HG02981 (cell line): ENCODE measurements around the gene CD68.
"Not testable (repeated sequence)": the region's sequence is repeated elsewhere in the genome, so short reads cannot be mapped to it uniquely, and the experiment has no call there.

ENCODE experiments used
- ATAC-seq: cut with Tn5 transposase; IDR thresholded peaks from one replicate; pipeline ENCODE4 v1.9.1; 2021; ENCODE audit warnings: mild to moderate bottlenecking, moderate library complexity; ENCODE audit not compliant: unreplicated experiment

Gene CD68

DNA sequence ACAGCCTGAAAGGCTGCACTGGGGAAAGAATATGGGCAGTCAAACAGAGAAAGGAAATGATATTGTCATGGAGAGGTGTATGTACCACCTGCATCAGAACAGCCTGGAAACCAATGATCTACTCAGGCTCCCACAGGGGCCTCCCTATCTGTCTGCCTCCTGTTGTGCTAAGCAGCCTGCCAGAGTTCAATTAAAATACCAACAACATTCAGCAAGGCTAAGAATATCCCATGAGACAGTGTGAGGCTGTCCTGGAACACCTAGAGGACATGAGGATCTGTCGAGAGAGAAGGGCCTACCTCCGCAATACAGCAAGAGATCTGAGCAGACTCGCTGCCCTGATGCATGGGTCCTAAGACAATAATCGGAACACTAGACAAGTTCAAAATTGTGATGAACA is 26.8 kb downstream of the CD68 start:
- no peak for ATAC-seq

DNA sequence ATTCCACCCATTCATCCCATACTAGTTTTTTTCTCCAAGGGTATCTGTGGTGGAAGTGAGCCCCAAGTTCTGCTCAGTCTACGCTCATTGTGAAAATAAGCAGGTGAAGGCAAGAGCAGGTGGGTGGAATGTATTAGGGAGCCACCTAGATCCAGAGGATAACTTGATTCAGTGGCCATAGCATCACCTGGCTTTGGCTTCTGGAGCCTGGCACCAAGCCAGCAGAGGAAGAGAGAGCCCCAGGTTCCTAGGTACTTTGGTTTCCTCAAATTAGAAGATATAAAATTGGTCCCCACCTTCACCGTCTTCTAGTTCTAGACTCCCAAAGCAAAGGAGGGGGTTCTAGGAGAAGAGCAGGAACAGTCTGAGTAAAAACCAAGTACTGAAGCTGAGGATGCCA is 31.2 kb downstream of the CD68 start:
- no peak for ATAC-seq

DNA sequence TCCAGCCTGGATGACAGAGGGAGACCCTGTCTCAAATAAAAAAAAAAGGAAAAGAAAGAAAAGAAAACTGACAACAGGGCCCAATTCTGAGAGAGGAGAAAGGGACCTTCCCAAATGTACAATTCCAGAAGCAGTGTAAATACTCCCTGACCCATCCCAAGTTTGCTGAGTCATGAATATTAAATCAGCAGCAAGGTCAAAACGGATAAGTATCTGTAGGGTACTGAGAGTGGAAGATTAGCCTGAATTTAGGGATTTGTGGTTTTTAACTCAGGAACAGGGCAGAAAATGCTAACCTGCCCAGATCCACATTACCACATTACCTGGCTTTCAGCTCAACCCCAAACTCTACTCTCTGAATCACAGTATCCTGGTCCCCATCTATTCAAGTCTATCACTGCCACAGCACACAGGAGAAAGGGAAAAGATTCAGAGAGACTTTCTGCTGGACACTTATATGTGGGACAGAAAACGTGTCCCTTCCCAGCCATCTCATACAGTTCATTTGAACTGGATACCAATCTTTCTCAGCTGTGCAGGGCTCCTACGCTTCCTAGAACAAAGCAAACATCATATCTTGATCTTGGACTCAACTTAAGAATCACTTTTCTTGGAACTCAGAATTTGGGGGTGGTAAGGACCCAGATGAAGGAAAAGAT is 32.3 kb downstream of the CD68 start:
- ATAC-seq: no peak

DNA sequence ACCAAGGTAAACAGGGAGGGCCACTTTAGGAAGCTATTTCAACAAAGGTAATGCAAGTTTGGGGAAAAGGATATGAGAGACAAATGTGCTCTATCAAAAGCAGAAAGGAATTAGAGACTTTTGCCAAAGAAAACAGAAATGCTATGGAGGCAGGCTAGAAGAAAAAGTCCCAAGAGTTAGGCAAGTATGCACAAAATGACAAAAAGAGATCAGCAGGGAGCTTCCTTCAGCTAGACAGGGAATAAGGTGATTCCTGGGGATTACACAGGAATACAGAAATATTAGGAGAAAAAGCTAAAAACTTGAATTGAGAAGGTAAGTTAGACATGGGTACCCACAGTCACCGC is 32.8 kb downstream of the CD68 start:
- no peak for ATAC-seq

DNA sequence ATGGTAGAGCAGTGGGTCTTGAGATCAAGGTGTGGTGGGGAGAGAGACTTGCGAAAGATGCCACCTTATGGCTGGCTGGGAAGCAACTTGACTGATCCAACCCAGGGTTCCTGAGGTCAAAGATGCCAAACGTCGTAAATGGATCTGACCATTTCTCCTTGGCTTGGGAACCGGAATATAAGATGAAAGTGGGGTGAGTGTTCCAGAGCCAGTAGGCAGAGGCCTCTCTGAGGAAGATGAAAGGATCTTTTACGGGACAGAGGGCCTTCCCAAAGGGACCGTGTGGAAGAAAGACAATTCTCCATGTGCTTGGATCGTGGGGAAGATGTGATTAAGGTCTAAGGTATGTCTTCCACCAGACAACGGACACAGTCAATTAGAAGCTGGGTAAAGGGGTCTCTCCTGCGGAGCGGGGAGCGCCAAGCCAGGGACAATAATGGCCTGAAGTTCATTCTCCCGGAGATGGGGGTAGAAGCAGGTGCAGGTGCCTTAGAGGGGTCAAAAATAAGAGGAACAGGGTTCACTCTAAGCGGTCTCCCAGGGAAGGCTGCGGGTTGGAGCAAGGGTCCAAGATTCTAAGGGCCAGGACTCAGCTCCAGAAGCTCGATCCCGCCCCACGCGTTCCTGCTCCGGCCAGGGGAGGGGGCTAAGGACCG is 34.5 kb downstream of the CD68 start:
- no peak for ATAC-seq

DNA sequence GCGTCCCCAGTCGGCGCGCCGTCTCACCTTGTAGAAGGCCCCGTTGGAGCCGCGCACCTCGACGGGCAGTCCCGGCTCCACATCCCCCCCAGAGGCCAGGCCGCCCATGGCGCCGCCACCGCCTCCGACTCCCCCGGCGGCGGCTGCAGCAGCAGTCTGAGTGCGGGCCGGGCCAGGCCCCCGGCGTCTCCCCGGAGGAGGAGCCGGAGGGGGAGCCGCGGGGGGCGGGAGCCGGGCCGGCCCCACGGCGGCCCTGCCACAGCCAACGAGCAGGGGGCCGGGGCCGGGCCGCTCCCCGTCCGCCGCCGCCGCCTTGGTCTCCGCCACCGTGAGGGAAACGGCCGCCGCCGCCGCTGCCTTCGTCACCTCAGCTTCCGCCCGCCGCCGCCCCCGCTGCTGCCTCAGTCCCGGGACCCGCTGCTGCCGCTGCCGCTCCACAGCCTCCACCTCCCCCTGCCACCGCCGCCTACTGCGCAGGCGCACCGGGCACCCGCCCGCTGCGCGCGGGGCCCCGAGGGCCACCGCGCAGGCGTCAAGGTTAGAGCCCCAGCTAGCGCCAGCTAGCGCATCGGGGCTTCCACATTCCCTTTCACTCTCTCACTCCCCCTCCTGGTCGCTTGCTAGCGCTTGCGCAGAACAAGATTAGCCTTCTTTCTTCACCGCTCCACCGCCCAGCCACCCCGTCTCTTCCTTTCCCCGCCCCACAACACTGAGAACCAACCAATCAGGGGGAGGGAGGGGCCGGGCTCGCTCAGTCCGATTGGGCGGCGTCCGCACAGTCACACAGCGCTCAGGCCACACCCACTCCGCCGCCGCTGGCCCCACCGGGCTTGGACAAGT is 35.2 kb downstream of the CD68 start, which contains the start of gene FXR2:
Gene FXR2, minus strand, starts transcription at position 473 of the 840 bp plus-strand sequence. Its CDS starts 365 bp downstream, at position 108.
- peak; percentile 85 for ATAC-seq

DNA sequence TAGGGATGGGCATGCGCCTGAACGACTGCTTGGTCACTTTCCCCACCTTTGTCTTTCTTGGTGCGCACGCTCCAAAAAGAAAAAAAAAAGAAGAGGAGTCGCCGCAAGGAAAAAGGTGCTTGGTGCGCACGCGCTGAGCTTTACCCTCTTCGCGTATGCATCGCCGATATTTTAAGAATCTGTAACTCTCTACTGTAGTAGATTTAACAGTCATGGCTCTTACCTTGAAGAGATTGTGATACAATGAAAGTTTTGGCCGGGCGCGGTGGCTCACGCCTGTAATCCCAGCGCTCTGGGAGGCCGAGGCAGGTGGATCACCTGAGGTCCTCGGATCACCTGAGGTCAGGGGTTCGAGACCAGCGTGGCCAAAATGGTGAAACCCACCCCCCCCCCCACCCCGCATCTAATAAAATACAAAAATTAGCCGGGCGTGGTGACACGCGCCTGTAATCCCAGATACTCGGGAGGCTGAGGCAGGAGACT is 35.9 kb downstream of the CD68 start:
- no peak for ATAC-seq

DNA sequence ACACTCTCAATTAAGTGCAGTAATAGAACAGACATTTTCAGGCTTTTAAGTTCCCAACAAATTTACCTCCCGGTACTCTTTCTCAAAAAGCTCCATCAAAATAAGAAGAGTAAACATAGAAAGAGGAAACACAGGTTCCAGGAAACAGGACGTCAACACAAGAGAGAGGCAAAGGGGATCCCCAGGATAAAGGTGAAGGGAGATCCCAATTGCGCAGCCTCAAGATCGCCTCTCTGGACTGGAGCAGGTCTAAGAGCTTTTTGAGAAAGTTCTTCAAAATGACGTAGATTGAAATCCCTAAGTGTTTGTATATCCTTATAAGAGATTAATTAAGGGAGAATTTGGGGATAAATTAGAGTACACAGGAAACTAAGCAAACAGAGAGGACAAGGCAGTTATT is 39.2 kb downstream of the CD68 start:
- ATAC-seq: no peak

DNA sequence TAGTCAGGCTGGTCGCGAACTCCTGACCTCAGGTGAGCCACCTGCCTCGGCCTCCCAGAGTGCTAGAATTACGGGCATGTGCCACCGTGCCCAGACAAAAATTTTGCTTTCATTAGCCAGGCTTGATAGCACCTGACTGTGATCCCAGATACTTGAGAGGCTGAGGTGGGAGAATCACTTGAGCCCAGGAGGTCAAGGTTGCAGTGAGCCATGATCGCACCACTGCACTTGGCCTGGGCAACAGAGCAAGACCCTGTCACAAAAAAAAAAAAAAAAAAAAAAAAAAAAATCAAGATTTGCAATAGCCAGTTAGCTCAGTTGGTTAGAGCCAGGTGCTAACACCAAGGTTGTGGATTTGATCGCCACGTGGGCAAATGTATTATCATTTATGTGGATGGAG is 41.4 kb downstream of the CD68 start:
- ATAC-seq: no peak

DNA sequence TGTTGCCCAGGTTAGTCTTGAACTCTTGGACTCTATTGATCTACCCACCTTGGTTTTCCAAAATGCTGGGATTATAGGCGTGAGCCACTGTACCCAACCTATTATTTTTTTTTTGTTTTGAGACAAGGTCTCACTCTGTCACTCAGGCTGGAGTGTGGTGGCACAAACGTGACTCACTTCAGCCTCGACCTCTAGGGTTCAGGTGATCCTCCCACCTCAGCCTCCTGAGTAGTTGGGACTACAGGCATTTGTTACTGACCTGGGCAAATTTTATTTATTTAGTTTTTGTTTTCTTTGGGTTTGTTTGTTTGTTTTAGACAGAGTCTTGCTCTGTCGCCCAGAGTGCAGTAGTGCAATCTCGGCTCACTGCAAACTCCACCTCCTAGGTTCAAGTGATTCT is 44.2 kb downstream of the CD68 start:
- no peak for ATAC-seq

DNA sequence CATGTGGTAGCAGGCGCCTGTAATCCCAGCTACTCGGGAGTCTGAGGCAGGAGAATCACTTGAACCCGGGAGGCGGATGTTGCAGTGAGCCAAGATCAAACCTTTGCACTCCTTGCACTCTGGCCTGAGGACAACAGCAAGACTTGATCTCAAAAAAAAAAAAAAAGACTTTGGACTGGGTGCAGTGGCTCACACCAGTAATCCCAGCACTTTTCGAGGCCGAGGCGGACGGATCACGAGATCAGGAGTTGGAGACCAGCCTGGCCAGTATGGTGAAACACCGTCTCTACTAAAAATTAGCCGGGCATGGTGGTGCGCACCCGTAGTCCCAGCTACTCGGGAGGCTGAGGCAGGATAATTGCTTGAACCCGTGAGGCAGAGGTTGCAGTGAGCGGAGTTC is 46.3 kb downstream of the CD68 start:
- not testable (repeated sequence) for ATAC-seq

DNA sequence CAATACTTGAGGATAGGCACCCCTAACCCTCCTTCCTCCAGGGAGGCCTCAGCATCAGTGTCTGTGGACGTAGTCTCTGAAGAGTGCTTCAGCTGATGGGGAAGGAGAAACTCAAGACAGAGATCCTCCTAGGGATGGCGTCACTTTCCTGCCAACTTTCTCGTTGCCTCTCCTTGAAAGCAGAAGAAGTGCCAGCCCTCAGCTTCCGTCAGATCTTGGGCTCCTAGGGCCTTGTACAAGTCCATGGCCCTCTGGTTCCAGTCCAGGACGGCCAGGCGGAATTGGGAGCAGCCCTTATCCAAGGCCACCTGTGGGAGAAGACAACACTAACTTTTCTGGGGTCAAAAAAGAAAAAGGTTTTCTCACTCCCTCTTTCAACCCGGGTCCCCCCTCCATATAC is 46.9 kb downstream of the CD68 start:
- no peak for ATAC-seq

DNA sequence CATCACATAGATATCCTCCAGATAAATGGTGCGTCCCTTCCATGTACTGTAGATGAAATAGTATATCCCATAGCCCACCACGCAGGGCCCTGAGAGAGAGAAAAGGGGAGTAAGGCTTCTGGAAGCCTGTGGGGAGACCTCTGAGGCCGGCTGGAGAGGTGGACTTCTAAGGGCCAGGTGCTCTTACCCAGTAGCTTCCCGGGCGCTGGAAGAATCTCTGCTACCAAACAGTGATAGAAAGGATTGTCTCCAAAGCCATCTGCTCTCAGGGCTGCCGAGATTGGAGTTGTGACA is 47.5 kb downstream of the CD68 start:
- ATAC-seq: no peak

DNA sequence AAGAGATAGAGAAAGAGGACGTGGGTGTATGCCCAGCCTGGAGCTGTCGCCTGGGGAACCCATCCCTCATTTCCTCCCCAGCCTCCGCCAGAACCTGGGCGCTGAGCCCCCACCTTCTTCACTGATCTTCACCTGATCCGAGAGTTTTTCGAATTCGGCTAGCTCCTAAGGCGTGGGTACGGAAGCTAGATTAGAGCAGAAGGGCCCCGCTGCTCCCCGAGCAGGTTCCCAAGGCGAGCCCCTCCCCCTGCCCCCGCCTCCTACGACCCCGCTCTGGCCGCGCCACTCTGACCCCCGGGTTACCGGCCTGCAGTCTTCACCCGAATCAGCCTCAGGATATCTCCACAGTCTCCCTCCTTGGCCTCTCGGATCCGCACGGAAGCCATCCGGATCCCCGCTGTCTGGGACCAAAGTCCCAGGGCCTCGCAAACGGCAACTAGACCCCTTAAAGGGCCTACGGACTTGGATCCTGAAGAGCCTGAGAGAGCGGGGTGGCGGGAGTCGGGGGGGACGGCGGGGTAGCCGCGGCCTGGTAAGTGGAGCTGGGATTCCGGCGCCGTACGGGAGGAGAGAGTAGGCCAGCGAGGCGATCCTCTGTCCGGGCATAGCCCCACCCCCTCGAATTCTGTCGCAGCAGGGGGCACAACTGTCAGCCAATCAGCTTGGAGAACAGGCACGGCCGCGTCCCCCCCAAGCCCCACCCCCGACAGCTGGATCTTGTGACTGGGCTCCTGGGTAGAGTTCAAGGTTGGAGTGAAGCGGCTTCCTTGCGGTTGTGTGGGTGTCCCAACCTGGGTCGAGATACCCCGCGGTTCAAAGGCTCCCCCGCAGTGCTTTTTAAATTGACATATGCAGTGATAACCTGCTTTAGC is 48.0 kb downstream of the CD68 start, which contains the start of gene SAT2:
Gene SAT2, minus strand, starts transcription at position 572 of the 872 bp plus-strand sequence. Its CDS starts 186 bp downstream, at position 386.
- peak; percentile 87 for ATAC-seq

DNA sequence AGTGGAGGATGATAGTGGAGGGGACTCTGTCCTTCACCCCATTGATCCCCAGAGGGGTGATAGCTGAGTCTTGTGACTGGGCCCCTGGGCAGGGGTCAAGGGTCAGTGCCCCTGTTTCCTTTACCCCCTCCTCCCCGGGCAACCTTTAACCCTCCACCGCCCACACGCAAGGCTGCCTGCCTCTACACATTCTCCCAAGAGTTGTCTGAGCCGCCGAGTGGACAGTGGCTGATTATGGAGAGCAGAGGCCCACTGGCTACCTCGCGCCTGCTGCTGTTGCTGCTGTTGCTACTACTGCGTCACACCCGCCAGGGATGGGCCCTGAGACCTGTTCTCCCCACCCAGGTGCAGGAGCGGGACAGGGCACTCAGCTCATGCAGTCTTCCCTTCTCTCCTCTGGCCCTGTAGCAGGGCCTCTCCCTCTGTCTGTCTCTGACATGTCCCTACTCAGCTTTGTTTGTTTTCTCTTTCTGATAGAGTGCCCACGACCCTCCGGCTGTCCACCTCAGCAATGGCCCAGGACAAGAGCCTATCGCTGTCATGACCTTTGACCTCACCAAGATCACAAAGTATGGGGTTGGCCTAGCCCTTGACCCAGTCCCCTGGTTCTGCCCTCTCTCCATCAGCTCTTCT is 50.6 kb downstream of the CD68 start, which contains the start of gene SHBG:
Gene SHBG, plus strand, starts transcription at position 197 of the 633 bp plus-strand sequence. Its CDS starts 38 bp downstream, at position 235.
- no peak for ATAC-seq
